ENCODE results near the gene LRRC38. TPM values are rescaled to one million over a fixed set of nuclear protein-coding genes. Genes with fewer than 3 reads are reported as not detected.

The LRRC38 gene
- total and polyA plus RNA-seq, 2 of the 4 experiments (the other 2 are of a cell fraction) = not detected

- H2BK120ac ChIP-seq (ENCODE audit: low read depth, low read length) = no peak overlapping the region
- in situ Hi-C loops (cut with MboI; ENCODE audit: low sequenced_read_pairs) (no loop called here), dilution Hi-C loops (cut with HindIII; ENCODE audit: low sequenced_read_pairs, unreplicated experiment) (no loop called here), intact Hi-C loops (cut with micrococcal nuclease) (no loop called here)
- no peaks in the 10 kb centered on the region for H3K79me1 ChIP-seq (ENCODE audit: low read depth in 1 of 2, low read length in 2 of 2)
- no peak overlapping the region for H2BK5ac ChIP-seq (ENCODE audit: low read depth, low read length, poor library complexity, severe bottlenecking)
- no CpG with 5 or more reads among the region's 6 CpGs for WGBS, 2 experiments (ENCODE audit: extremely low coverage in 2 of 2, insufficient read length in 1 of 2)
- no TSS peak for BruUV-seq (replicated peaks)
- no peak overlapping the region for H3K14ac ChIP-seq (replicated peaks; ENCODE audit: low read depth, low read length)
- no peak overlapping the region for H3K9ac ChIP-seq (ENCODE audit: low read depth, low read length)
- H3K4me3 ChIP-seq (ENCODE audit: insufficient read depth, low read depth, low read length) = no peak overlapping the region
- CTCF ChIA-PET = no interaction called here
- no peak overlapping the region for H2BK20ac ChIP-seq (ENCODE audit: low read depth, low read length)
- no peak overlapping the region for H3K4me2 ChIP-seq (ENCODE audit: low read depth, low read length)
- DNase-seq = no peak
- POLR2A ChIA-PET (ENCODE audit: unreplicated experiment) = no interaction called here
- H3K18ac ChIP-seq (ENCODE audit: low read depth, low read length) = no peak overlapping the region
- H2BK15ac ChIP-seq (ENCODE audit: low read depth, low read length) = no peak overlapping the region
- no peaks in the 10 kb centered on the region for H3K9me1 ChIP-seq (ENCODE audit: insufficient read depth, low read length)
- no peak overlapping the region for H4K91ac ChIP-seq (ENCODE audit: insufficient read depth, low read depth, low read length)
- TF ChIP-seq RCOR1 (IDR thresholded peaks at IDR 0.05; ENCODE audit: insufficient replicate concordance, low read length) (no peak), MAFK (IDR thresholded peaks at IDR 0.05; ENCODE audit: low read depth, low read length) (no peak), ELK1 (IDR thresholded peaks at IDR 0.05; ENCODE audit: borderline replicate concordance, low read depth, low read length) (no peak), CEBPB (IDR thresholded peaks at IDR 0.05; ENCODE audit: low read depth, low read length) (no peak), RFX5 (IDR thresholded peaks at IDR 0.05; ENCODE audit: low read depth, low read length) (no peak), MXI1 (IDR thresholded peaks at IDR 0.05; ENCODE audit: borderline replicate concordance, low read depth, low read length) (no peak), NFE2L2 (IDR thresholded peaks at IDR 0.05; ENCODE audit: low read depth, low read length) (no peak), POLR2A (IDR thresholded peaks at IDR 0.05; ENCODE audit: low read depth, low read length) (no peak), FOS (IDR thresholded peaks at IDR 0.05; ENCODE audit: low read depth, low read length) (no peak), BHLHE40 (IDR thresholded peaks at IDR 0.05; ENCODE audit: low read depth, low read length) (no peak), CHD1 (IDR thresholded peaks at IDR 0.05; ENCODE audit: low read depth, low read length) (no peak), RAD21 (IDR thresholded peaks at IDR 0.05; ENCODE audit: low read length) (no peak)
- no peak overlapping the region for H3K27ac ChIP-seq (ENCODE audit: insufficient read depth, low read length)
- ATAC-seq (ENCODE audit: low read depth) = no peak
- no peak overlapping the region for H4K5ac ChIP-seq (ENCODE audit: low read depth, low read length)
- no peak overlapping the region for H3K56ac ChIP-seq (ENCODE audit: extremely low read depth, insufficient read depth, low read length)
- no peaks in the 10 kb centered on the region for H4K20me1 ChIP-seq (ENCODE audit: insufficient read depth, low read length)
- H3K23ac ChIP-seq (ENCODE audit: low read depth, low read length) = no peak overlapping the region
- no peak overlapping the region for H4K8ac ChIP-seq (ENCODE audit: low read depth in 2 of 2, low read length in 2 of 2)
- H2AFZ ChIP-seq (replicated peaks; ENCODE audit: low read length, poor library complexity) = no peak overlapping the region
- no peak overlapping the region for H2AK5ac ChIP-seq (ENCODE audit: low read depth, low read length)
- no peak overlapping the region for H3K4ac ChIP-seq (ENCODE audit: low read depth, low read length)
- H3K27me3 ChIP-seq (ENCODE audit: control insufficient read depth, insufficient read depth, low read length) = no peaks in the 10 kb centered on the region
- H2AK9ac ChIP-seq (replicated peaks; ENCODE audit: low read depth, low read length, poor library complexity) = no peak overlapping the region
- H3K36me3 ChIP-seq (ENCODE audit: control insufficient read depth, insufficient read depth, low read length) = no peaks in the 10 kb centered on the region
- no peaks in the 10 kb centered on the region for H3K4me1 ChIP-seq (ENCODE audit: control insufficient read depth, insufficient read depth, low read length)
- peaks cover 19% of the 10 kb centered on the region for H3K9me3 ChIP-seq (ENCODE audit: control insufficient read depth, insufficient read depth, low read length)
Measured at GRCh38 chr1:13535227-13535626, 21.4 kb upstream of the LRRC38 start.
